ENCODE data around the gene GAL3ST3. TPM values are rescaled to one million over a fixed set of nuclear protein-coding genes. Genes with fewer than 3 reads are reported as not detected.

Gene GAL3ST3
- total and polyA plus RNA-seq, 10 of the 15 experiments (the other 5 are each of a cell fraction or from before 2014, with no cell fraction given): 0.06 to 0.12 TPM; not detected in 8

DNA sequence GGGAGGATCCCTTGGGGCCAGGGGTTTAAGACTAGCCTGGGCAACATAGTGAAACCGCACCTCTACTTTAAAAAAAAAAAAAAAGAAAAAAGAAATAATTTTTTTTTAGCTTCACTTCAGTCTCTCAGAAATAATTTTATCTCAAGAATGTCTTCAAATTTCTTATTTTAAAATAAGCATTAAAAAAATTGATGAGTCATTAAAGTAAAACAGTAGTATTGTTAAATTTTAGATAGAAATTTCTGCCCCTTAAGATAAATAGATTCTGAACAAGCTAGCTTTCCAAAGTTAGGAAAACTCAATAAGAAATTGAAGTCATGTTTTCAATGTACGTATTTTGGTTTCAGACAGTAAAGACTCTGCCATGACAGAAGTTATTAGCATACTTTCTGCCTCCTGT lies 13.4 kb upstream of the GAL3ST3 start:
- in situ Hi-C loops (cut with MboI) (no loop called here), intact Hi-C loops (cut with micrococcal nuclease; ENCODE audit: unreplicated experiment) (no loop called here)
- Histone ChIP-seq H3K36me3 (ENCODE audit: control insufficient read depth in 2 of 2, insufficient read depth in 2 of 2, low read length in 1 of 2) (peaks cover 35 to 70% of the 10 kb centered on the region in 2 experiments), H3K27me3 (replicated peaks in 1 of 2; ENCODE audit: control insufficient read depth in 2 of 2, insufficient read depth in 2 of 2, low read length in 1 of 2) (no peaks in the 10 kb centered on the region), H3K9me3 (replicated peaks; ENCODE audit: control insufficient read depth, insufficient read depth, low read length) (peaks cover 6% of the 10 kb centered on the region; the same call in 2 of the 3 replicates), H3K27ac (ENCODE audit: control insufficient read depth, insufficient read depth) (no peak overlapping the region), H3K4me1 (ENCODE audit: control insufficient read depth, insufficient read depth, low read length) (0 out of 2 replicates have a peak, but pooled peaks cover 3% of the 10 kb centered on the region), H4K20me1 (ENCODE audit: control insufficient read depth, insufficient read depth) (no peaks in the 10 kb centered on the region), H3K4me2 (ENCODE audit: control insufficient read depth, insufficient read depth) (no peak overlapping the region), H2AFZ (ENCODE audit: control insufficient read depth, low read depth, low read length) (no peak overlapping the region), H3K9ac (ENCODE audit: control insufficient read depth, insufficient read depth, low read length) (no peak overlapping the region), H3K79me2 (ENCODE audit: control insufficient read depth, insufficient read depth, low read length) (peaks cover 4% of the 10 kb centered on the region), H3K4me3 (no peak overlapping the region)
- DNase-seq (ENCODE audit: low read depth, low spot score) (no peak), ATAC-seq (no peak), FAIRE-seq (no peak)
- ChIA-PET RAD21 (ENCODE audit: unreplicated experiment) (interaction anchor here (0.6 kb wide), 1 partner anchor 13 kb away, joined by 3 read pairs; no protein-coding TSS in a partner anchor), SMC1A (ENCODE audit: uncharacterized antibody, unreplicated experiment) (interaction anchor here (0.6 to 1.0 kb wide), 2 partner anchors 73 to 87 kb away, joined by 4 read pairs; no protein-coding TSS in a partner anchor), CTCF (interaction anchor here (1.0 to 8.6 kb wide), 5 partner anchors 9 to 178 kb away, joined by 3 to 94 read pairs (median 5); partner anchors contain the start of gene SF3B2), POLR2A (interaction anchor here (0.6 to 1.9 kb wide), 6 partner anchors 9 to 91 kb away, joined by 3 to 9 read pairs (median 4); partner anchors contain the start of gene SF3B2)
- no TSS peak for BruUV-seq (replicated peaks)
- TF ChIP-seq FOXK2 (IDR thresholded peaks at IDR 0.05): no peak
- TF ChIP-seq STAT3 (IDR thresholded peaks at IDR 0.05; ENCODE audit: low read depth, low read length): no peak
- TF ChIP-seq IKZF1 (conservative IDR thresholded peaks at IDR 0.05): no peak
- TF ChIP-seq, protein P1, sequence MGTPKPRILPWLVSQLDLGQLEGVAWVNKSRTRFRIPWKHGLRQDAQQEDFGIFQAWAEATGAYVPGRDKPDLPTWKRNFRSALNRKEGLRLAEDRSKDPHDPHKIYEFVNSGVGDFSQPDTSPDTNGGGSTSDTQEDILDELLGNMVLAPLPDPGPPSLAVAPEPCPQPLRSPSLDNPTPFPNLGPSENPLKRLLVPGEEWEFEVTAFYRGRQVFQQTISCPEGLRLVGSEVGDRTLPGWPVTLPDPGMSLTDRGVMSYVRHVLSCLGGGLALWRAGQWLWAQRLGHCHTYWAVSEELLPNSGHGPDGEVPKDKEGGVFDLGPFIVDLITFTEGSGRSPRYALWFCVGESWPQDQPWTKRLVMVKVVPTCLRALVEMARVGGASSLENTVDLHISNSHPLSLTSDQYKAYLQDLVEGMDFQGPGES (IDR thresholded peaks at IDR 0.05): no peak
- TF ChIP-seq NR2C2 (IDR thresholded peaks at IDR 0.05; ENCODE audit: borderline replicate concordance, control insufficient read depth, insufficient read length, low read depth): no peak
- TF ChIP-seq CEBPB (IDR thresholded peaks at IDR 0.05; ENCODE audit: borderline replicate concordance in 1 of 2, low read depth in 2 of 2, low read length in 2 of 2): no peak
- no peak for TF ChIP-seq SMAD1 (IDR thresholded peaks at IDR 0.05; ENCODE audit: low read depth, partially characterized antibody)
- WGBS (ENCODE audit: insufficient coverage, insufficient replicate concordance, low lambda C conversion rate, missing lambda C conversion rate): 45% methylated on average over 2 of the region's 2 CpGs
